WTC11 (cell line): ENCODE data around the gene PSMA7. TPM values are rescaled to one million over a fixed set of nuclear protein-coding genes. Genes with fewer than 3 reads are reported as not detected.

Experiments
- ATAC-seq: fragments of 200-7000 bp; cut with Tn5 transposase; 2 replicates; pipeline ENCODE4 v1.10.0; 2021; ENCODE audit warnings: mild to moderate bottlenecking, moderate library complexity
- CTCF ChIA-PET: fragments of 300-600 bp; sonication (Branson Sonifier 250); formaldehyde crosslinking; loops from one replicate; lab custom pipeline; 2021; ENCODE audit warnings: antibody characterized with exemption; lab: Charles Lee
- POLR2A ChIA-PET: fragments of 350-600 bp; sonication (Branson Sonifier 250); formaldehyde crosslinking; loops from one replicate; lab custom pipeline; 2021; ENCODE audit warnings: antibody characterized with exemption; lab: Charles Lee
- DNase-seq: peaks from one replicate; pipeline ENCODE4 v3.0.0; 2021; ENCODE audit warnings: low spot score
- H3K27ac Mint-ChIP-seq: 2 replicates; pipeline ENCODE4 v1.8.0; 2021; ENCODE audit warnings: mixed read lengths
- H3K27me3 Mint-ChIP-seq: 2 replicates; pipeline ENCODE4 v1.8.0; 2021; ENCODE audit warnings: low read depth, mild to moderate bottlenecking, moderate library complexity, mixed read lengths
- H3K36me3 Mint-ChIP-seq: 2 replicates; pipeline ENCODE4 v1.8.0; 2021; ENCODE audit warnings: mixed read lengths
- H3K4me1 Mint-ChIP-seq: 2 replicates; pipeline ENCODE4 v1.8.0; 2022; ENCODE audit warnings: mixed read lengths
- H3K4me3 Mint-ChIP-seq: 2 replicates; pipeline ENCODE4 v1.8.0; 2021; ENCODE audit warnings: mild to moderate bottlenecking, moderate library complexity, mixed read lengths
- H3K9me3 Mint-ChIP-seq: 2 replicates; pipeline ENCODE4 v1.8.0; 2021; ENCODE audit warnings: mixed read lengths
- FOXJ3 ChIP-seq: sonication (generic); formaldehyde crosslinking; IDR thresholded peaks from 2 replicates; pipeline ENCODE4 v1.9.0; 2021; ENCODE audit warnings: missing genetic modification reagents, mild to moderate bottlenecking, borderline replicate concordance
- GRHL2 ChIP-seq: fragments of 250-450 bp; sonication (Bioruptor Pico); IDR thresholded peaks from 2 replicates; pipeline ENCODE4 v1.8.0; 2022; ENCODE audit warnings: mild to moderate bottlenecking, moderate library complexity; ENCODE audit not compliant: insufficient replicate concordance, severe bottlenecking
- IRF2 ChIP-seq: sonication (generic); formaldehyde crosslinking; IDR thresholded peaks from 2 replicates; pipeline ENCODE4 v1.8.0; 2022; ENCODE audit warnings: low read depth, missing genetic modification reagents, borderline replicate concordance
- JAZF1 ChIP-seq: fragments of 250-450 bp; sonication (Bioruptor Pico); IDR thresholded peaks from 2 replicates; pipeline ENCODE4 v1.9.0; 2021; ENCODE audit warnings: moderate library complexity, mild to moderate bottlenecking, inconsistent platforms
- MXD4 ChIP-seq: fragments of 250-450 bp; sonication (Bioruptor Pico); IDR thresholded peaks from 2 replicates; pipeline ENCODE4 v1.8.0; 2021; ENCODE audit warnings: mild to moderate bottlenecking, moderate library complexity, borderline replicate concordance
- MYBL2 ChIP-seq: sonication (generic); formaldehyde crosslinking; IDR thresholded peaks from 2 replicates; pipeline ENCODE4 v1.8.1; 2023; ENCODE audit warnings: mild to moderate bottlenecking, moderate library complexity, missing genetic modification reagents
- NFATC4 ChIP-seq: fragments of 250-450 bp; sonication (Bioruptor Pico); IDR thresholded peaks from 2 replicates; pipeline ENCODE4 v1.9.0; 2021; ENCODE audit warnings: mild to moderate bottlenecking
- ZNF121 ChIP-seq: sonication (generic); formaldehyde crosslinking; IDR thresholded peaks from 2 replicates; pipeline ENCODE4 v1.8.0; 2023; ENCODE audit warnings: missing genetic modification reagents
- ZNF416 ChIP-seq: fragments of 250-450 bp; sonication (Bioruptor Pico); IDR thresholded peaks from 2 replicates; pipeline ENCODE4 v1.9.0; 2021; ENCODE audit warnings: mild to moderate bottlenecking, inconsistent platforms
- ZNF423 ChIP-seq: fragments of 250-450 bp; sonication (Bioruptor Pico); IDR thresholded peaks from 2 replicates; pipeline ENCODE4 v2.1.2; 2022; ENCODE audit warnings: mild to moderate bottlenecking, moderate library complexity
- total RNA-seq: library from RNA; stranded (reverse); gene quantifications from 3 replicates; pipeline ENCODE4 v1.2.3, GENCODE V29; 2021
- TF ChIP-seq, protein P1 (sequence below): fragments of 250-450 bp; sonication (Bioruptor Pico); IDR thresholded peaks from 2 replicates; pipeline ENCODE4 v1.9.0; 2021; ENCODE audit warnings: mild to moderate bottlenecking
- TF ChIP-seq, protein P2 (sequence below): sonication (generic); formaldehyde crosslinking; IDR thresholded peaks from 2 replicates; pipeline ENCODE4 v1.8.1; 2023; ENCODE audit warnings: mild to moderate bottlenecking, moderate library complexity, missing genetic modification reagents
- TF ChIP-seq, protein P3 (sequence below): sonication (generic); formaldehyde crosslinking; IDR thresholded peaks from 2 replicates; pipeline ENCODE4 v1.8.0; 2023; ENCODE audit warnings: missing genetic modification reagents, mild to moderate bottlenecking, borderline replicate concordance
- TF ChIP-seq, protein P4 (sequence below): fragments of 250-450 bp; sonication (Bioruptor Pico); IDR thresholded peaks from 2 replicates; pipeline ENCODE4 v1.9.0; 2021; ENCODE audit warnings: mild to moderate bottlenecking
- TF ChIP-seq, protein P5 (sequence below): sonication (generic); formaldehyde crosslinking; IDR thresholded peaks from 2 replicates; pipeline ENCODE4 v1.8.1; 2022; ENCODE audit warnings: low read depth, missing genetic modification reagents, borderline replicate concordance
- TF ChIP-seq, protein P6 (sequence below): sonication (generic); formaldehyde crosslinking; IDR thresholded peaks from 2 replicates; pipeline ENCODE4 v1.8.0; 2022; ENCODE audit warnings: missing genetic modification reagents
- TF ChIP-seq, protein P7 (sequence below): sonication (generic); formaldehyde crosslinking; IDR thresholded peaks from 2 replicates; pipeline ENCODE4 v1.8.0; 2022; ENCODE audit warnings: mild to moderate bottlenecking, missing genetic modification reagents
- TF ChIP-seq, protein P8 (sequence below): sonication (generic); formaldehyde crosslinking; IDR thresholded peaks from 2 replicates; pipeline ENCODE4 v1.8.1; 2023; ENCODE audit warnings: mild to moderate bottlenecking, missing genetic modification reagents
- TF ChIP-seq, protein P9 (sequence below): sonication (generic); formaldehyde crosslinking; IDR thresholded peaks from 2 replicates; pipeline ENCODE4 v1.8.1; 2022; ENCODE audit warnings: low read depth, mild to moderate bottlenecking, moderate library complexity, missing genetic modification reagents, borderline replicate concordance

Gene PSMA7
- total RNA-seq, 1 experiment from 2014 or later, result 364 TPM

DNA sequence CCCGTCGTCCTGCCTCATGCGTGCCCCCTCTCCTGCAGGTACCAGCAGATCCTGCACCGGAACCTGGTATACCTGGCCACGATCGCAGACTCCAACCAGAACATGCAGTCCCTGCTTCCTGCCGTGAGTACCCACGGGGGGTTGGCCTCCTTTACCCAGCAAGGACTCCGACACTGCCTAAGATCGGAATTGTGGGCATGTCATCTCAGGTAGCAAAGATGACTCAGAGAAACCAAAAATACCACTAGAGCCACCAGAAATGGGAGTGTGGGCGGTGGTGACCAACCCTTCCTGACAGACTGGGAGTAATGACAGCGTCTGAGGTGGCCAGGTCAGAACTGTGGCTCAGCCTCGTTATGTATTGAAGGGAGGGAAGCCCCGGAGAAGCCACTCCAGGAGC, 16.6 kb upstream of the PSMA7 start:
- H3K36me3 Mint-ChIP-seq, result peaks cover 16% of the 10 kb centered on the region
- TF ChIP-seq, protein P1, sequence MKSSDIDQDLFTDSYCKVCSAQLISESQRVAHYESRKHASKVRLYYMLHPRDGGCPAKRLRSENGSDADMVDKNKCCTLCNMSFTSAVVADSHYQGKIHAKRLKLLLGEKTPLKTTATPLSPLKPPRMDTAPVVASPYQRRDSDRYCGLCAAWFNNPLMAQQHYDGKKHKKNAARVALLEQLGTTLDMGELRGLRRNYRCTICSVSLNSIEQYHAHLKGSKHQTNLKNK (CRISPR knock-in tag), result no peak
- TF ChIP-seq FOXJ3 (CRISPR knock-in tag) (no peak), IRF2 (no peak), NFATC4 (CRISPR knock-in tag) (no peak), MYBL2 (CRISPR knock-in tag) (no peak), ZNF423 (CRISPR knock-in tag) (no peak), GRHL2 (CRISPR knock-in tag) (no peak), ZNF121 (CRISPR knock-in tag) (no peak), JAZF1 (no peak), MXD4 (CRISPR knock-in tag) (no peak), ZNF416 (CRISPR knock-in tag) (no peak)
- TF ChIP-seq, protein P2, sequence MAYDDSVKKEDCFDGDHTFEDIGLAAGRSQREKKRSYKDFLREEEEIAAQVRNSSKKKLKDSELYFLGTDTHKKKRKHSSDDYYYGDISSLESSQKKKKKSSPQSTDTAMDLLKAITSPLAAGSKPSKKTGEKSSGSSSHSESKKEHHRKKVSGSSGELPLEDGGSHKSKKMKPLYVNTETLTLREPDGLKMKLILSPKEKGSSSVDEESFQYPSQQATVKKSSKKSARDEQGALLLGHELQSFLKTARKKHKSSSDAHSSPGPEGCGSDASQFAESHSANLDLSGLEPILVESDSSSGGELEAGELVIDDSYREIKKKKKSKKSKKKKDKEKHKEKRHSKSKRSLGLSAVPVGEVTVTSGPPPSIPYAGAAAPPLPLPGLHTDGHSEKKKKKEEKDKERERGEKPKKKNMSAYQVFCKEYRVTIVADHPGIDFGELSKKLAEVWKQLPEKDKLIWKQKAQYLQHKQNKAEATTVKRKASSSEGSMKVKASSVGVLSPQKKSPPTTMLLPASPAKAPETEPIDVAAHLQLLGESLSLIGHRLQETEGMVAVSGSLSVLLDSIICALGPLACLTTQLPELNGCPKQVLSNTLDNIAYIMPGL (CRISPR knock-in tag), result no peak
- TF ChIP-seq, protein P3, sequence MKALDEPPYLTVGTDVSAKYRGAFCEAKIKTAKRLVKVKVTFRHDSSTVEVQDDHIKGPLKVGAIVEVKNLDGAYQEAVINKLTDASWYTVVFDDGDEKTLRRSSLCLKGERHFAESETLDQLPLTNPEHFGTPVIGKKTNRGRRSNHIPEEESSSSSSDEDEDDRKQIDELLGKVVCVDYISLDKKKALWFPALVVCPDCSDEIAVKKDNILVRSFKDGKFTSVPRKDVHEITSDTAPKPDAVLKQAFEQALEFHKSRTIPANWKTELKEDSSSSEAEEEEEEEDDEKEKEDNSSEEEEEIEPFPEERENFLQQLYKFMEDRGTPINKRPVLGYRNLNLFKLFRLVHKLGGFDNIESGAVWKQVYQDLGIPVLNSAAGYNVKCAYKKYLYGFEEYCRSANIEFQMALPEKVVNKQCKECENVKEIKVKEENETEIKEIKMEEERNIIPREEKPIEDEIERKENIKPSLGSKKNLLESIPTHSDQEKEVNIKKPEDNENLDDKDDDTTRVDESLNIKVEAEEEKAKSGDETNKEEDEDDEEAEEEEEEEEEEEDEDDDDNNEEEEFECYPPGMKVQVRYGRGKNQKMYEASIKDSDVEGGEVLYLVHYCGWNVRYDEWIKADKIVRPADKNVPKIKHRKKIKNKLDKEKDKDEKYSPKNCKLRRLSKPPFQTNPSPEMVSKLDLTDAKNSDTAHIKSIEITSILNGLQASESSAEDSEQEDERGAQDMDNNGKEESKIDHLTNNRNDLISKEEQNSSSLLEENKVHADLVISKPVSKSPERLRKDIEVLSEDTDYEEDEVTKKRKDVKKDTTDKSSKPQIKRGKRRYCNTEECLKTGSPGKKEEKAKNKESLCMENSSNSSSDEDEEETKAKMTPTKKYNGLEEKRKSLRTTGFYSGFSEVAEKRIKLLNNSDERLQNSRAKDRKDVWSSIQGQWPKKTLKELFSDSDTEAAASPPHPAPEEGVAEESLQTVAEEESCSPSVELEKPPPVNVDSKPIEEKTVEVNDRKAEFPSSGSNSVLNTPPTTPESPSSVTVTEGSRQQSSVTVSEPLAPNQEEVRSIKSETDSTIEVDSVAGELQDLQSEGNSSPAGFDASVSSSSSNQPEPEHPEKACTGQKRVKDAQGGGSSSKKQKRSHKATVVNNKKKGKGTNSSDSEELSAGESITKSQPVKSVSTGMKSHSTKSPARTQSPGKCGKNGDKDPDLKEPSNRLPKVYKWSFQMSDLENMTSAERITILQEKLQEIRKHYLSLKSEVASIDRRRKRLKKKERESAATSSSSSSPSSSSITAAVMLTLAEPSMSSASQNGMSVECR (CRISPR knock-in tag), result no peak
- TF ChIP-seq, protein P4, sequence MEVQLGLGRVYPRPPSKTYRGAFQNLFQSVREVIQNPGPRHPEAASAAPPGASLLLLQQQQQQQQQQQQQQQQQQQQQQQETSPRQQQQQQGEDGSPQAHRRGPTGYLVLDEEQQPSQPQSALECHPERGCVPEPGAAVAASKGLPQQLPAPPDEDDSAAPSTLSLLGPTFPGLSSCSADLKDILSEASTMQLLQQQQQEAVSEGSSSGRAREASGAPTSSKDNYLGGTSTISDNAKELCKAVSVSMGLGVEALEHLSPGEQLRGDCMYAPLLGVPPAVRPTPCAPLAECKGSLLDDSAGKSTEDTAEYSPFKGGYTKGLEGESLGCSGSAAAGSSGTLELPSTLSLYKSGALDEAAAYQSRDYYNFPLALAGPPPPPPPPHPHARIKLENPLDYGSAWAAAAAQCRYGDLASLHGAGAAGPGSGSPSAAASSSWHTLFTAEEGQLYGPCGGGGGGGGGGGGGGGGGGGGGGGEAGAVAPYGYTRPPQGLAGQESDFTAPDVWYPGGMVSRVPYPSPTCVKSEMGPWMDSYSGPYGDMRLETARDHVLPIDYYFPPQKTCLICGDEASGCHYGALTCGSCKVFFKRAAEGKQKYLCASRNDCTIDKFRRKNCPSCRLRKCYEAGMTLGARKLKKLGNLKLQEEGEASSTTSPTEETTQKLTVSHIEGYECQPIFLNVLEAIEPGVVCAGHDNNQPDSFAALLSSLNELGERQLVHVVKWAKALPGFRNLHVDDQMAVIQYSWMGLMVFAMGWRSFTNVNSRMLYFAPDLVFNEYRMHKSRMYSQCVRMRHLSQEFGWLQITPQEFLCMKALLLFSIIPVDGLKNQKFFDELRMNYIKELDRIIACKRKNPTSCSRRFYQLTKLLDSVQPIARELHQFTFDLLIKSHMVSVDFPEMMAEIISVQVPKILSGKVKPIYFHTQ (CRISPR knock-in tag), result no peak
- TF ChIP-seq, protein P5, sequence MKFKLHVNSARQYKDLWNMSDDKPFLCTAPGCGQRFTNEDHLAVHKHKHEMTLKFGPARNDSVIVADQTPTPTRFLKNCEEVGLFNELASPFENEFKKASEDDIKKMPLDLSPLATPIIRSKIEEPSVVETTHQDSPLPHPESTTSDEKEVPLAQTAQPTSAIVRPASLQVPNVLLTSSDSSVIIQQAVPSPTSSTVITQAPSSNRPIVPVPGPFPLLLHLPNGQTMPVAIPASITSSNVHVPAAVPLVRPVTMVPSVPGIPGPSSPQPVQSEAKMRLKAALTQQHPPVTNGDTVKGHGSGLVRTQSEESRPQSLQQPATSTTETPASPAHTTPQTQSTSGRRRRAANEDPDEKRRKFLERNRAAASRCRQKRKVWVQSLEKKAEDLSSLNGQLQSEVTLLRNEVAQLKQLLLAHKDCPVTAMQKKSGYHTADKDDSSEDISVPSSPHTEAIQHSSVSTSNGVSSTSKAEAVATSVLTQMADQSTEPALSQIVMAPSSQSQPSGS (CRISPR knock-in tag), result no peak
- TF ChIP-seq, protein P6, sequence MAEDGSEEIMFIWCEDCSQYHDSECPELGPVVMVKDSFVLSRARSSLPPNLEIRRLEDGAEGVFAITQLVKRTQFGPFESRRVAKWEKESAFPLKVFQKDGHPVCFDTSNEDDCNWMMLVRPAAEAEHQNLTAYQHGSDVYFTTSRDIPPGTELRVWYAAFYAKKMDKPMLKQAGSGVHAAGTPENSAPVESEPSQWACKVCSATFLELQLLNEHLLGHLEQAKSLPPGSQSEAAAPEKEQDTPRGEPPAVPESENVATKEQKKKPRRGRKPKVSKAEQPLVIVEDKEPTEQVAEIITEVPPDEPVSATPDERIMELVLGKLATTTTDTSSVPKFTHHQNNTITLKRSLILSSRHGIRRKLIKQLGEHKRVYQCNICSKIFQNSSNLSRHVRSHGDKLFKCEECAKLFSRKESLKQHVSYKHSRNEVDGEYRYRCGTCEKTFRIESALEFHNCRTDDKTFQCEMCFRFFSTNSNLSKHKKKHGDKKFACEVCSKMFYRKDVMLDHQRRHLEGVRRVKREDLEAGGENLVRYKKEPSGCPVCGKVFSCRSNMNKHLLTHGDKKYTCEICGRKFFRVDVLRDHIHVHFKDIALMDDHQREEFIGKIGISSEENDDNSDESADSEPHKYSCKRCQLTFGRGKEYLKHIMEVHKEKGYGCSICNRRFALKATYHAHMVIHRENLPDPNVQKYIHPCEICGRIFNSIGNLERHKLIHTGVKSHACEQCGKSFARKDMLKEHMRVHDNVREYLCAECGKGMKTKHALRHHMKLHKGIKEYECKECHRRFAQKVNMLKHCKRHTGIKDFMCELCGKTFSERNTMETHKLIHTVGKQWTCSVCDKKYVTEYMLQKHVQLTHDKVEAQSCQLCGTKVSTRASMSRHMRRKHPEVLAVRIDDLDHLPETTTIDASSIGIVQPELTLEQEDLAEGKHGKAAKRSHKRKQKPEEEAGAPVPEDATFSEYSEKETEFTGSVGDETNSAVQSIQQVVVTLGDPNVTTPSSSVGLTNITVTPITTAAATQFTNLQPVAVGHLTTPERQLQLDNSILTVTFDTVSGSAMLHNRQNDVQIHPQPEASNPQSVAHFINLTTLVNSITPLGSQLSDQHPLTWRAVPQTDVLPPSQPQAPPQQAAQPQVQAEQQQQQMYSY (CRISPR knock-in tag), result no peak
- TF ChIP-seq, protein P7, sequence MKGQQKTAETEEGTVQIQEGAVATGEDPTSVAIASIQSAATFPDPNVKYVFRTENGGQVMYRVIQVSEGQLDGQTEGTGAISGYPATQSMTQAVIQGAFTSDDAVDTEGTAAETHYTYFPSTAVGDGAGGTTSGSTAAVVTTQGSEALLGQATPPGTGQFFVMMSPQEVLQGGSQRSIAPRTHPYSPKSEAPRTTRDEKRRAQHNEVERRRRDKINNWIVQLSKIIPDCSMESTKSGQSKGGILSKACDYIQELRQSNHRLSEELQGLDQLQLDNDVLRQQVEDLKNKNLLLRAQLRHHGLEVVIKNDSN (CRISPR knock-in tag), result no peak
- TF ChIP-seq, protein P8, sequence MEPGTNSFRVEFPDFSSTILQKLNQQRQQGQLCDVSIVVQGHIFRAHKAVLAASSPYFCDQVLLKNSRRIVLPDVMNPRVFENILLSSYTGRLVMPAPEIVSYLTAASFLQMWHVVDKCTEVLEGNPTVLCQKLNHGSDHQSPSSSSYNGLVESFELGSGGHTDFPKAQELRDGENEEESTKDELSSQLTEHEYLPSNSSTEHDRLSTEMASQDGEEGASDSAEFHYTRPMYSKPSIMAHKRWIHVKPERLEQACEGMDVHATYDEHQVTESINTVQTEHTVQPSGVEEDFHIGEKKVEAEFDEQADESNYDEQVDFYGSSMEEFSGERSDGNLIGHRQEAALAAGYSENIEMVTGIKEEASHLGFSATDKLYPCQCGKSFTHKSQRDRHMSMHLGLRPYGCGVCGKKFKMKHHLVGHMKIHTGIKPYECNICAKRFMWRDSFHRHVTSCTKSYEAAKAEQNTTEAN (CRISPR knock-in tag), result no peak
- TF ChIP-seq, protein P9, sequence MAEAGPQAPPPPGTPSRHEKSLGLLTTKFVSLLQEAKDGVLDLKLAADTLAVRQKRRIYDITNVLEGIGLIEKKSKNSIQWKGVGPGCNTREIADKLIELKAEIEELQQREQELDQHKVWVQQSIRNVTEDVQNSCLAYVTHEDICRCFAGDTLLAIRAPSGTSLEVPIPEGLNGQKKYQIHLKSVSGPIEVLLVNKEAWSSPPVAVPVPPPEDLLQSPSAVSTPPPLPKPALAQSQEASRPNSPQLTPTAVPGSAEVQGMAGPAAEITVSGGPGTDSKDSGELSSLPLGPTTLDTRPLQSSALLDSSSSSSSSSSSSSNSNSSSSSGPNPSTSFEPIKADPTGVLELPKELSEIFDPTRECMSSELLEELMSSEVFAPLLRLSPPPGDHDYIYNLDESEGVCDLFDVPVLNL (CRISPR knock-in tag), result no peak
- TF ChIP-seq, all 79 proteins: peak for 0
- no peak for DNase-seq
- H3K27me3 Mint-ChIP-seq, result no peaks in the 10 kb centered on the region
- peak overlapping the region; percentile 65 for H3K27ac Mint-ChIP-seq
- peaks cover 15% of the 10 kb centered on the region for H3K4me1 Mint-ChIP-seq
- H3K4me3 Mint-ChIP-seq, result no peak overlapping the region
- ChIA-PET CTCF (no interaction called here), POLR2A (no interaction called here)
- ATAC-seq, result no peak
- H3K9me3 Mint-ChIP-seq, result no peaks in the 10 kb centered on the region
